HepG2 (cell line): Measurements from ENCODE around the gene ARVCF. TPM values are rescaled to one million over a fixed set of nuclear protein-coding genes. Genes with fewer than 3 reads are reported as not detected.
A peak's percentile ranks its signal among the peaks of the same experiment; 100 is the strongest.

Source experiments
- ELF4 ChIP-seq: sonication (generic); formaldehyde crosslinking; IDR thresholded peaks from 2 replicates; pipeline ENCODE4 v1.5.0; 2020; ENCODE audit warnings: missing genetic modification reagents, mild to moderate bottlenecking, moderate library complexity, borderline replicate concordance
- HOXD1 ChIP-seq: sonication (generic); formaldehyde crosslinking; IDR thresholded peaks from 2 replicates; pipeline ENCODE4 v1.5.0; 2020; ENCODE audit warnings: missing genetic modification reagents
- KAT8 ChIP-seq: IDR thresholded peaks from 2 replicates; pipeline ENCODE4 v1.6.1; 2016; ENCODE audit warnings: missing genetic modification reagents, missing compliant biosample characterization
- KDM2A ChIP-seq: sonication (generic); formaldehyde crosslinking; IDR thresholded peaks from 2 replicates; pipeline ENCODE4 v1.4.0; 2020; ENCODE audit warnings: low read depth, missing genetic modification reagents, borderline replicate concordance
- KDM3A ChIP-seq: IDR thresholded peaks from 2 replicates; pipeline ENCODE4 v1.6.1; 2018; ENCODE audit warnings: low read depth, missing compliant biosample characterization
- PLRG1 ChIP-seq: fragments of 450-650 bp; conservative IDR thresholded peaks from 2 replicates; pipeline ENCODE4 v1.6.1; 2016
- POGZ ChIP-seq: sonication (generic); formaldehyde crosslinking; IDR thresholded peaks from 2 replicates; pipeline ENCODE4 v1.4.0; 2020; ENCODE audit warnings: mild to moderate bottlenecking, missing genetic modification reagents
- SMARCE1 ChIP-seq: fragments of 450-650 bp; IDR thresholded peaks from 2 replicates; pipeline ENCODE4 v1.6.1; 2017; ENCODE audit warnings: borderline replicate concordance
- TBX3 ChIP-seq: fragments of 450-650 bp; IDR thresholded peaks from 2 replicates; pipeline ENCODE4 v1.6.1; 2017; ENCODE audit warnings: antibody characterized with exemption, mild to moderate bottlenecking, inconsistent platforms, borderline replicate concordance
- YEATS4 ChIP-seq: sonication (generic); formaldehyde crosslinking; IDR thresholded peaks from 2 replicates; pipeline ENCODE4 v1.4.0; 2020; ENCODE audit warnings: missing genetic modification reagents, borderline replicate concordance
- ZMAT3 ChIP-seq: sonication (generic); formaldehyde crosslinking; conservative IDR thresholded peaks from 2 replicates; pipeline ENCODE4 v1.7.0; 2021; ENCODE audit warnings: missing genetic modification reagents
- ZNF333 ChIP-seq: sonication (generic); formaldehyde crosslinking; IDR thresholded peaks from 2 replicates; pipeline ENCODE4 v1.4.0; 2020; ENCODE audit warnings: mild to moderate bottlenecking, missing genetic modification reagents, borderline replicate concordance
- ZNF530 ChIP-seq: sonication (generic); formaldehyde crosslinking; IDR thresholded peaks from 2 replicates; pipeline ENCODE4 v1.5.0; 2020; ENCODE audit warnings: low read depth, mild to moderate bottlenecking, missing genetic modification reagents
- ZNF557 ChIP-seq: sonication (generic); formaldehyde crosslinking; IDR thresholded peaks from 2 replicates; pipeline ENCODE4 v1.4.0; 2020; ENCODE audit warnings: missing genetic modification reagents
- polyA plus RNA-seq, 8 experiments: library from polyadenylated mRNA; depleted of rRNA in 3 of 8; stranded (reverse) in 7 of 8; unstranded in 1 of 8; fragments of >200 nt; fragmentation: Illumina TruSeq in 4 of 8; extraction: Trizol in 4 of 8; gene quantifications; 2 replicates each; pipeline versions ENCODE4 v1.2.1 to v1.2.3, GENCODE V29; 2011 to 2016; ENCODE audit warnings: low read depth in 4 of 8, missing spikeins in 1 of 8, mixed read lengths in 1 of 8; ENCODE audit not compliant: insufficient read depth in 1 of 8
- total RNA-seq, 5 experiments: library from RNA; depleted of rRNA; stranded (reverse); fragments of >200 nt; fragmentation: Illumina TruSeq; extraction: Trizol; gene quantifications; 2 replicates each; pipeline ENCODE4 v1.2.3, GENCODE V29; 2016; ENCODE audit warnings: low read depth in 1 of 5
- TF ChIP-seq, protein P1 (sequence below), 2 experiments: IDR thresholded peaks; 2 replicates each; pipeline ENCODE4 v1.6.1; 2011 to 2012; ENCODE audit warnings: low read length in 2 of 2, borderline replicate concordance in 1 of 2, low read depth in 1 of 2, mild to moderate bottlenecking in 1 of 2, moderate library complexity in 1 of 2
- TF ChIP-seq, protein P2 (sequence below): sonication (generic); formaldehyde crosslinking; IDR thresholded peaks from 2 replicates; pipeline ENCODE4 v1.5.1; 2020; ENCODE audit warnings: missing genetic modification reagents, mild to moderate bottlenecking, borderline replicate concordance
- TF ChIP-seq, protein P3 (sequence below): fragments of 450-650 bp; IDR thresholded peaks from 2 replicates; pipeline ENCODE4 v1.6.1; 2016
- TF ChIP-seq, protein P4 (sequence below): sonication (generic); formaldehyde crosslinking; IDR thresholded peaks from 2 replicates; pipeline ENCODE4 v1.4.0; 2020; ENCODE audit warnings: missing genetic modification reagents

Gene ARVCF
- total and polyA plus RNA-seq, 2 of the 13 experiments (the other 11 are each of a cell fraction or from before 2014, with no cell fraction given) = 16.4 to 17.7 TPM

DNA sequence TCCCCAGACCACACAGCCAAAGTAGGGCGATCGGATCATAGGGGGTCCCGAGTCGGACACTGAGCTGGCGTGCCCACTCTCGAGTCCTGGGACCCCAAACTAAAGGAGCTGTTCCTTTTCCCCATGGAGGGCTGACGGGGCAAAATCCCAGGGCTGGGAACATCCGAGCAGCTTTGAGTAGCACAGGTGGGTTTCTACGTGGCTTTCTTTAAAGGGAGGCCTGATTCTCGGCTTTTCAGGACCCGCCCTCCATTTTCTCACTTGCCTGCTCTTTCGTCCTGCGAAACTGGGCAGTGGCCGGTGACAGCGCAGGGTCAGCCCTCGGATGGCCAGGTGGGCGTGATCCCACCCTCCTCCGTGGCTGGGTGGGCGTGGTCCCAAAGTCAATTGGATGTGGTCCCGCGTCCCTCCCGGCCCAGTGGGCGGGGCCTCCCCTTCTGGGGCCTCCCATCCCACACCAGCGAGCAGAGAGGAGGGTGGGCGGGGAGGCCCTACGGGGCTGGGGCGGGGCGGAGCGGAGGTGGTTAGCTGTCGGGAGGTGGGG, 57.5 kb downstream of the ARVCF start (continued):
- TF ChIP-seq, protein P1, sequence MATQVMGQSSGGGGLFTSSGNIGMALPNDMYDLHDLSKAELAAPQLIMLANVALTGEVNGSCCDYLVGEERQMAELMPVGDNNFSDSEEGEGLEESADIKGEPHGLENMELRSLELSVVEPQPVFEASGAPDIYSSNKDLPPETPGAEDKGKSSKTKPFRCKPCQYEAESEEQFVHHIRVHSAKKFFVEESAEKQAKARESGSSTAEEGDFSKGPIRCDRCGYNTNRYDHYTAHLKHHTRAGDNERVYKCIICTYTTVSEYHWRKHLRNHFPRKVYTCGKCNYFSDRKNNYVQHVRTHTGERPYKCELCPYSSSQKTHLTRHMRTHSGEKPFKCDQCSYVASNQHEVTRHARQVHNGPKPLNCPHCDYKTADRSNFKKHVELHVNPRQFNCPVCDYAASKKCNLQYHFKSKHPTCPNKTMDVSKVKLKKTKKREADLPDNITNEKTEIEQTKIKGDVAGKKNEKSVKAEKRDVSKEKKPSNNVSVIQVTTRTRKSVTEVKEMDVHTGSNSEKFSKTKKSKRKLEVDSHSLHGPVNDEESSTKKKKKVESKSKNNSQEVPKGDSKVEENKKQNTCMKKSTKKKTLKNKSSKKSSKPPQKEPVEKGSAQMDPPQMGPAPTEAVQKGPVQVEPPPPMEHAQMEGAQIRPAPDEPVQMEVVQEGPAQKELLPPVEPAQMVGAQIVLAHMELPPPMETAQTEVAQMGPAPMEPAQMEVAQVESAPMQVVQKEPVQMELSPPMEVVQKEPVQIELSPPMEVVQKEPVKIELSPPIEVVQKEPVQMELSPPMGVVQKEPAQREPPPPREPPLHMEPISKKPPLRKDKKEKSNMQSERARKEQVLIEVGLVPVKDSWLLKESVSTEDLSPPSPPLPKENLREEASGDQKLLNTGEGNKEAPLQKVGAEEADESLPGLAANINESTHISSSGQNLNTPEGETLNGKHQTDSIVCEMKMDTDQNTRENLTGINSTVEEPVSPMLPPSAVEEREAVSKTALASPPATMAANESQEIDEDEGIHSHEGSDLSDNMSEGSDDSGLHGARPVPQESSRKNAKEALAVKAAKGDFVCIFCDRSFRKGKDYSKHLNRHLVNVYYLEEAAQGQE (IDR thresholded peaks at IDR 0.05; ENCODE audit: borderline replicate concordance in 1 of 2, low read depth in 1 of 2, low read length in 2 of 2) = no peak
- TF ChIP-seq HOXD1 (CRISPR knock-in tag) = peak; percentile 28; the same call in 1 of the 2 replicates
- no peak for TF ChIP-seq ELF4 (CRISPR knock-in tag)
- TF ChIP-seq SMARCE1 = no peak
- no peak for TF ChIP-seq KDM3A
- TF ChIP-seq, protein P2, sequence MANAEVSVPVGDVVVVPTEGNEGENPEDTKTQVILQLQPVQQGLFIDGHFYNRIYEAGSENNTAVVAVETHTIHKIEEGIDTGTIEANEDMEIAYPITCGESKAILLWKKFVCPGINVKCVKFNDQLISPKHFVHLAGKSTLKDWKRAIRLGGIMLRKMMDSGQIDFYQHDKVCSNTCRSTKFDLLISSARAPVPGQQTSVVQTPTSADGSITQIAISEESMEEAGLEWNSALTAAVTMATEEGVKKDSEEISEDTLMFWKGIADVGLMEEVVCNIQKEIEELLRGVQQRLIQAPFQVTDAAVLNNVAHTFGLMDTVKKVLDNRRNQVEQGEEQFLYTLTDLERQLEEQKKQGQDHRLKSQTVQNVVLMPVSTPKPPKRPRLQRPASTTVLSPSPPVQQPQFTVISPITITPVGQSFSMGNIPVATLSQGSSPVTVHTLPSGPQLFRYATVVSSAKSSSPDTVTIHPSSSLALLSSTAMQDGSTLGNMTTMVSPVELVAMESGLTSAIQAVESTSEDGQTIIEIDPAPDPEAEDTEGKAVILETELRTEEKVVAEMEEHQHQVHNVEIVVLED (CRISPR knock-in tag) = peak; percentile 23; the same call in 1 of the 2 replicates
- 0 out of 2 replicates have a peak, but pooled peaks have one; percentile 17 for TF ChIP-seq KDM2A (CRISPR knock-in tag)
- TF ChIP-seq, protein P3, sequence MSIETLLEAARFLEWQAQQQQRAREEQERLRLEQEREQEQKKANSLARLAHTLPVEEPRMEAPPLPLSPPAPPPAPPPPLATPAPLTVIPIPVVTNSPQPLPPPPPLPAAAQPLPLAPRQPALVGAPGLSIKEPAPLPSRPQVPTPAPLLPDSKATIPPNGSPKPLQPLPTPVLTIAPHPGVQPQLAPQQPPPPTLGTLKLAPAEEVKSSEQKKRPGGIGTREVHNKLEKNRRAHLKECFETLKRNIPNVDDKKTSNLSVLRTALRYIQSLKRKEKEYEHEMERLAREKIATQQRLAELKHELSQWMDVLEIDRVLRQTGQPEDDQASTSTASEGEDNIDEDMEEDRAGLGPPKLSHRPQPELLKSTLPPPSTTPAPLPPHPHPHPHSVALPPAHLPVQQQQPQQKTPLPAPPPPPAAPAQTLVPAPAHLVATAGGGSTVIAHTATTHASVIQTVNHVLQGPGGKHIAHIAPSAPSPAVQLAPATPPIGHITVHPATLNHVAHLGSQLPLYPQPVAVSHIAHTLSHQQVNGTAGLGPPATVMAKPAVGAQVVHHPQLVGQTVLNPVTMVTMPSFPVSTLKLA = no peak
- no peak for TF ChIP-seq PLRG1
- TF ChIP-seq TBX3 = no peak
- no peak for TF ChIP-seq ZNF530 (CRISPR knock-in tag)
- TF ChIP-seq ZMAT3 (CRISPR knock-in tag) = peak; percentile 13; the same call in 1 of the 2 replicates
- TF ChIP-seq, protein P4, sequence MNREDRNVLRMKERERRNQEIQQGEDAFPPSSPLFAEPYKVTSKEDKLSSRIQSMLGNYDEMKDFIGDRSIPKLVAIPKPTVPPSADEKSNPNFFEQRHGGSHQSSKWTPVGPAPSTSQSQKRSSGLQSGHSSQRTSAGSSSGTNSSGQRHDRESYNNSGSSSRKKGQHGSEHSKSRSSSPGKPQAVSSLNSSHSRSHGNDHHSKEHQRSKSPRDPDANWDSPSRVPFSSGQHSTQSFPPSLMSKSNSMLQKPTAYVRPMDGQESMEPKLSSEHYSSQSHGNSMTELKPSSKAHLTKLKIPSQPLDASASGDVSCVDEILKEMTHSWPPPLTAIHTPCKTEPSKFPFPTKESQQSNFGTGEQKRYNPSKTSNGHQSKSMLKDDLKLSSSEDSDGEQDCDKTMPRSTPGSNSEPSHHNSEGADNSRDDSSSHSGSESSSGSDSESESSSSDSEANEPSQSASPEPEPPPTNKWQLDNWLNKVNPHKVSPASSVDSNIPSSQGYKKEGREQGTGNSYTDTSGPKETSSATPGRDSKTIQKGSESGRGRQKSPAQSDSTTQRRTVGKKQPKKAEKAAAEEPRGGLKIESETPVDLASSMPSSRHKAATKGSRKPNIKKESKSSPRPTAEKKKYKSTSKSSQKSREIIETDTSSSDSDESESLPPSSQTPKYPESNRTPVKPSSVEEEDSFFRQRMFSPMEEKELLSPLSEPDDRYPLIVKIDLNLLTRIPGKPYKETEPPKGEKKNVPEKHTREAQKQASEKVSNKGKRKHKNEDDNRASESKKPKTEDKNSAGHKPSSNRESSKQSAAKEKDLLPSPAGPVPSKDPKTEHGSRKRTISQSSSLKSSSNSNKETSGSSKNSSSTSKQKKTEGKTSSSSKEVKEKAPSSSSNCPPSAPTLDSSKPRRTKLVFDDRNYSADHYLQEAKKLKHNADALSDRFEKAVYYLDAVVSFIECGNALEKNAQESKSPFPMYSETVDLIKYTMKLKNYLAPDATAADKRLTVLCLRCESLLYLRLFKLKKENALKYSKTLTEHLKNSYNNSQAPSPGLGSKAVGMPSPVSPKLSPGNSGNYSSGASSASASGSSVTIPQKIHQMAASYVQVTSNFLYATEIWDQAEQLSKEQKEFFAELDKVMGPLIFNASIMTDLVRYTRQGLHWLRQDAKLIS (CRISPR knock-in tag) = no peak
- no peak for TF ChIP-seq KAT8 (CRISPR knock-in tag)
- TF ChIP-seq ZNF557 (CRISPR knock-in tag) = no peak
- TF ChIP-seq POGZ (CRISPR knock-in tag) = no peak
- TF ChIP-seq ZNF333 (CRISPR knock-in tag) = no peak
- no peak; the same call in 1 of the 2 replicates for TF ChIP-seq YEATS4 (CRISPR knock-in tag)
